HG03439 (cell line): ENCODE data around the gene DGKG.

Experiments
- ATAC-seq: cut with Tn5 transposase; IDR thresholded peaks from one replicate; pipeline ENCODE4 v1.9.1; 2021; ENCODE audit warnings: mild to moderate bottlenecking, moderate library complexity; ENCODE audit not compliant: unreplicated experiment

The DGKG gene

GRCh38 chr3:186361762-186362536 lies at the start of gene DGKG:
Gene DGKG (minus strand): TSS chr3:186362234. CDS start chr3:186320459, 41,775 bp downstream.
- ATAC-seq: peak; percentile 74

GRCh38 chr3:186411089-186411488 lies 49.1 kb upstream of the DGKG start:
- no peak for ATAC-seq

GRCh38 chr3:186406669-186407635 lies 44.9 kb upstream of the DGKG start:
- no peak for ATAC-seq

- no peak for ATAC-seq
Measured at GRCh38 chr3:186401556-186401955, 39.5 kb upstream of the DGKG start.

- no peak for ATAC-seq
Measured at GRCh38 chr3:186400662-186401061, 38.6 kb upstream of the DGKG start.

- ATAC-seq: no peak
Measured at GRCh38 chr3:186400026-186400425, 38.0 kb upstream of the DGKG start.

GRCh38 chr3:186394566-186395217 lies 32.7 kb upstream of the DGKG start:
- no peak for ATAC-seq

- no peak for ATAC-seq
Measured at GRCh38 chr3:186386883-186387560, 25.0 kb upstream of the DGKG start.

- ATAC-seq: no peak
Measured at GRCh38 chr3:186385856-186386602, 24.0 kb upstream of the DGKG start.

- no peak for ATAC-seq
Measured at GRCh38 chr3:186383026-186383993, 21.3 kb upstream of the DGKG start.

GRCh38 chr3:186382217-186382885 lies 20.3 kb upstream of the DGKG start:
- no peak for ATAC-seq

GRCh38 chr3:186381424-186382216 lies 19.6 kb upstream of the DGKG start:
- no peak for ATAC-seq

GRCh38 chr3:186380622-186381380 lies 18.8 kb upstream of the DGKG start:
- ATAC-seq: no peak

GRCh38 chr3:186375443-186375842 lies 13.4 kb upstream of the DGKG start:
- no peak for ATAC-seq

GRCh38 chr3:186374376-186374775 lies 12.3 kb upstream of the DGKG start:
- ATAC-seq: no peak

- ATAC-seq: no peak
Measured at GRCh38 chr3:186369217-186369616, 7.2 kb upstream of the DGKG start.

GRCh38 chr3:186368717-186369116 lies 6.7 kb upstream of the DGKG start:
- no peak for ATAC-seq
